HL-60/S4 treated with phorbol 12-myristate 13-acetate at 8.2 ng/mL for 4 days and 3 days (cell line): Measurements from ENCODE around the gene DGKQ.
"Not testable (repeated sequence)": the region's sequence is repeated elsewhere in the genome, so short reads cannot be mapped to it uniquely, and the experiment has no call there.

Source experiments
- in situ Hi-C: fragments of 300-500 bp; cut with MboI; formaldehyde crosslinking; loops from 2 replicates; pipeline ENCODE4 v1.15.0; 2022; ENCODE audit warnings: low sequenced_read_pairs

Gene DGKQ

DNA sequence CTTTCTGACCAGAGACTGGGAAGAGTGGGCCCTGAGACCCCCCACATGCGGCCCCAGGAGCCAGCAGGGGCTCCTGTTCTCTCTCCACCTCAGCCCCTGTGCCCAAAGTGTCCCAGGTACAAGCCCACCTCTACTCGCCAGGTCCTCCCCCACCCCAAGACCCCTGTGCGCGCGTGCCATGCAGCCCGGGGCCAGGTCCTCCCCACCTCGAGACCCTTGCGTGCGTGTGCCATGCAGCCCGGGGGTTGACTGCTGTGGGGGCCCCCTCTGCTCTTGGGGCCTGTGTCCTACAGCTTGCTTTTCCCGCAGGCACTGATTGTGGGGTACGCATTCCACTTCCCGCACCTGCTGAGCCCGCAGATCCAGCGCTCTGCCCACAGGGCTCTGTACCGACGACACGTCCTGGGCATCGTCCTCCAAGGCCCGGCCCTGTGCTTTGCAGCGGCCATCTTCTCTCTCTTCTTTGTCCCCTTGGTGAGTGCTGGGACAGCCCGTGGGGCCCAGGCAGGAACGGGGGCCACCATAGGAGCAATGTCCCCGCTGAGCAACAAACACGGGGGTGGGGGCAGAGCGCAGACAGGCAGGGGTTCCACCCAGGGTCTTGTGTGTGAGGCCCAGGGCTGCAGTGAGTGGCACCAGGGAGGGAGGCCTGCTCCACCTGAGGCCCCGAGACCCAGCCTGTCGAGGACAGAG, 20.3 kb downstream of the DGKQ start:
- in situ Hi-C loops = no loop called here

GRCh38 chr4:951594-952468, 21.5 kb downstream of the DGKQ start:
- in situ Hi-C loops = no loop called here

GRCh38 chr4:951186-951585, 22.2 kb downstream of the DGKQ start:
- in situ Hi-C loops = no loop called here

DNA sequence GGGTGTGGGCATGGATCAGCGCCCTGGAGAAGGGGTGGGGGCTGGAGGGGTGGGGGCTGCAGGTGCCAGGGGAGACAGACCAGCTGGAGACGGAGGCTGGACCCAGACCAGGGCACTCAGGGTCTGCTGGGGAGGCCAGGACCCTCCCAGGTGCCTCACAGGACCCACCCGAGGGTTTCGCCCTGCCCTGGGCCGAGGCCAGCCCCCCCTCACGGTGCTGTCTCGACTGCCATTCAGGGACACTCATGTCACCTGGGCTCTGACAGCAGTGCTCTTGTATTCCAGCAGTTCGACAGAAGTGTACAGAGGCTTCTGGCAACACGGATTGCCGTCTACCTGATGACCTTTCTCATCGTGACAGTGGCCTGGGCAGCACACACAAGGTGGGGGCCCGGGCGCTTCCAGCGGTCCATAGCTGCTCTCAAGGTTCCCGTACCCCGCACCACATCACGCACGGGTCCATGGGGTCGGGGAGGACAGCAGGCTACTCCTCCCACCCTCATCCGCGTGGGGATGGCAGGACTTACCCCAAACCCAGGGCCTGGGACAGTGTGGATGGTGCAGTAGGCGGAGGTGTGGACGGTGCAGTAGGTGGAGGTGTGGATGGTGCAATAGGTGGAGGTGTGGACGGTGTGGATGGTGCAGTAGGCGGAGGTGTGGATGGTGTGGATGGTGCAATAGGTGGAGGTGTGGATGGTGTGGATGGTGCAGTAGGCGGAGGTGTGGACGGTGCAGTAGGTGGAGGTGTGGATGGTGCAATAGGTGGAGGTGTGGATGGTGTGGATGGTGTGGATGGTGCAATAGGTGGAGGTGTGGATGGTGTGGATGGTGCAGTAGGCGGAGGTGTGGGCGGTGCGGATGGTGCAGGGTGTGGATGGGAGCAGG, 23.0 kb downstream of the DGKQ start:
- in situ Hi-C loops = no loop called here

DNA sequence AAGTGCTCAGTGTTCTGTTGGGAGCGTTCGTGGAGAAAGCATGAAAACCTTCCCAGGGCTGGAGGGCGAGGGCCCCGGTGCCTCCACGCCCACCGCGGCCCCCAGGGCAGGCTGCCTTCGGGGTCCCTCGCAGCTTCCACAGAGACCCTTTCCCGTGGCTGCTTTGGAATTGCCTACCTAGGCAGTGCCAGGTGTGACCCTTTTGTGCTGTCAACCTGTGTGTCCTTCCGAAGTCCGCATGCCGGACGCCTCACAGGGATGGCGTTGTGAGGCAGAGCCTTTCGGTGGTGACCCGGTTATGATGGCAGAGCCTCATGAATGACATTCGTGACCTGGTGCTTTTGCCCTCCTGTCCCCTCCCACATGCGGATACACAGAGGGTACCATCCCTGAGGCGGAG, 23.7 kb downstream of the DGKQ start:
- in situ Hi-C loops = no loop called here

DNA sequence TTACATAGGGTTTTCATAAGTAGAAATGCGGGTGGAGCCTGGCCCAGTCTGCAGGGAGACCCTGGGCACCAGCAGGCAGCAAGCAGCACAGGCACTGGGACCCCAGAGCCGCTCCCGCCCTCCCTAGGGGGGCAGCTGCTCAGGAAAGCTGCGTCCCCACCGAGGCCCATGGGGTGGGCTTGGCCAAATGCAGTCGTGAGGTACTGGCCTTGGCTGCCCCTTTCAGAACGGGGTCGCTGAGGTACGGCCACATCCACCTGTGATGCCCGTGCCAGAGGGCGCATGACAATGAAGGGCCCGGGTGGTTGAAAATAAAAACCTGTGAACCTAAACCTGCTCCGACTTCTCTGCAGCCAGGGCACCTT, 24.5 kb downstream of the DGKQ start:
- in situ Hi-C loops = no loop called here

GRCh38 chr4:948101-948935, 25.1 kb downstream of the DGKQ start:
- in situ Hi-C loops = no loop called here

DNA sequence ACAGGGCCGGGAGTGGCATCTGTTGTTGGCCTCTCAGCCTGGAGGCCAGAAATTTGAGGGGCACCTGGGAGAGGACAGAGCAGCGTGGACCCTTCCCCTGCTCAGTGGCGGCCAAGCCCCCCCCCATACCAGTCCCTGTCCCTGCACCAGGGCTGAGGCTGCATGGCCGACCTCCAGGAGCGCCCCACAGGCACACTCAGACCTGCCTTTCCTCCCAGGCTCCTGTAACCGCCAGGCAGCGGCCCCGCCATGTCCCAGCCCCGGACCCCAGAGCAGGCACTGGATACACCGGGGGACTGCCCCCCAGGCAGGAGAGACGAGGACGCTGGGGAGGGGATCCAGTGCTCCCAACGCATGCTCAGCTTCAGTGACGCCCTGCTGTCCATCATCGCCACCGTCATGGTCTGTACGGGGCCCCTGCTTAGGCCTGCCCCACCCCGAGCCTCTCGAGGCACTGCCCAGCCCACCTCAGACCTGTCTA, 25.8 kb downstream of the DGKQ start:
- in situ Hi-C loops = no loop called here

DNA sequence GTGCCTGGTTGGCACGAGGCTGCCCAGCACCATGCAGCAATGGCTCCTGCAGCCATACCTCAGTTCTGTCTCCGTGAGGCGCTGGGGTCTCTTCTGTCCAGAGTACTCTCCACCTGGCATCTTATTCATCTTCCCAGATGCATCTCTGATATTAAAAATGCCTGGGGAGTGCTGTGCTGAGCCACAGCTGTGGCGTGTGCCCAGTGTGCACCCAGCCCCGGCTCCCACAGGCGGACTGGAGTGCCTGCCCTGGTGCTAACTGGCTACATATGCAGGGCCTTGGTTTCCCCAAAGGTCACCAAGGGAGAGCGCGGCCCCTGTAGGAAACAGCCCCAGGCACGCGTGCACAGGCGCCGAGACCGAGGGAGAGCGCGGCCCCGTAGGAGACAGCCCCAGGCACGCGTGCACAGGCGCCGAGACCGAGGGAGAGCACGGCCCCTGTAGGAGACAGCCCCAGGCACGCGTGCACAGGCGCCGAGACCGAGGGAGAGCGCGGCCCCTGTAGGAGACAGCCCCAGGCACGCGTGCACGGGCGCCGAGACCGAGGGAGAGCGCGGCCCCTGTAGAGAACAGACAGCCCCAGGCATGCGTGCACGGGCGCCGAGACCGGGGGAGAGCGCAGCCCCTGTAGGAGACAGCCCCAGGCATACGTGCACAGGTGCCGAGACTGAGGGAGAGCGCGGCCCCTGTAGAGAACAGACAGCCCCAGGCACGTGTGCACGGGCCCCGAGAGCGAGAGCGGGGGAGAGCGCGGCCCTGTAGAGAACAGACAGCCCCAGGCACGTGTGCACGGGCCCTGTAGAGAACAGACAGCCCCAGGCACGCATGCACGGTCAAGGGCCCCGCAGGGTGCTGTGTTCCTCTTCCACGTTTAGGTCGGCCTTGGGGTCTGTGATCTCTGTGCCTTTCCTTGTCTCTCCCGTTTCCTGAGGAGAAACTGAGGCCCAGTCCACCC, 26.6 kb downstream of the DGKQ start:
- in situ Hi-C loops = no loop called here

GRCh38 chr4:946103-946450, 27.3 kb downstream of the DGKQ start:
- in situ Hi-C loops = no loop called here

DNA sequence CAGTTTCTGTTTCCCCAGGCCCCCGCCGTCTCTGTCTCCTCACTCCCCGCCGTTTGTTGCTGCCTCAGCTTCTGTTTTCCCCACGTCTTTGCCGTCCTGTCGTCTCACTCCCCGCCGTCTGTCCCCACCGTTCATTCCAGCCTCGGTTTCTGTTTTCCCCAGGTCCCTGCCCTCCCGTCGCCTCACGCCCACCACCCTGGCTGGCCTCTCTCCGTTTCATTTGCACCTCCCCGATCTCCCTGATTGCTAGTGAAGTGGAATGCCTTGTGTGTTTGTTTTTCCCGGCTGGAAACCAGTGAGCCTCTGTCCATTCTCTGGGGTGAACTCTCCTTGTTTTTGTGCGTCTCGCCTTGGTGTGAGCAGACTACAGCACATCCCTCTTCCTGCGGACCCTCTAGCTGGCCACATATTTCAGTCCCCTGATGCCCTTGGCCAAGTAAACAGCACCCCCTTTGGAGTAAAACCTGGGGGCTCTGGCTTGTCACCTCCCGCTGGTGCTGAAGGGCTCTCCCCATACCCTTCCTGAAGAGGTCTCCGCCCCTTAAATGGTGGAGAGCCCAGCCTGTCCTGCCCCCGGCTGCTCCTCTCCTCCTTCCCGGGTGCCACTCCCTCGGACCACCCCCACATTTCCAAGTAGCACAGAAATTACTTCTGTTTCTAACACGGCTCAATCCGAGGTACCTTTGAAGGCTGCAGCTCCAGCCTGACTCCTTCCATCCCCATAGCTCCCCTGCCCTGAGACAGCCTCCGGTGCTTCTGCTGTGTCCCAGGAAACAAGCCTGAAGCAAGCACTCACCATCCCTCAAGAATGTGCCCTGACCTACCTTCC, 27.9 kb downstream of the DGKQ start:
- in situ Hi-C loops = no loop called here

- in situ Hi-C loops = not testable (repeated sequence)
Observed at GRCh38 chr4:939508-939907, 33.9 kb downstream of the DGKQ start.

- in situ Hi-C loops = no loop called here
Observed at GRCh38 chr4:932713-933070, 40.7 kb downstream of the DGKQ start.

DNA sequence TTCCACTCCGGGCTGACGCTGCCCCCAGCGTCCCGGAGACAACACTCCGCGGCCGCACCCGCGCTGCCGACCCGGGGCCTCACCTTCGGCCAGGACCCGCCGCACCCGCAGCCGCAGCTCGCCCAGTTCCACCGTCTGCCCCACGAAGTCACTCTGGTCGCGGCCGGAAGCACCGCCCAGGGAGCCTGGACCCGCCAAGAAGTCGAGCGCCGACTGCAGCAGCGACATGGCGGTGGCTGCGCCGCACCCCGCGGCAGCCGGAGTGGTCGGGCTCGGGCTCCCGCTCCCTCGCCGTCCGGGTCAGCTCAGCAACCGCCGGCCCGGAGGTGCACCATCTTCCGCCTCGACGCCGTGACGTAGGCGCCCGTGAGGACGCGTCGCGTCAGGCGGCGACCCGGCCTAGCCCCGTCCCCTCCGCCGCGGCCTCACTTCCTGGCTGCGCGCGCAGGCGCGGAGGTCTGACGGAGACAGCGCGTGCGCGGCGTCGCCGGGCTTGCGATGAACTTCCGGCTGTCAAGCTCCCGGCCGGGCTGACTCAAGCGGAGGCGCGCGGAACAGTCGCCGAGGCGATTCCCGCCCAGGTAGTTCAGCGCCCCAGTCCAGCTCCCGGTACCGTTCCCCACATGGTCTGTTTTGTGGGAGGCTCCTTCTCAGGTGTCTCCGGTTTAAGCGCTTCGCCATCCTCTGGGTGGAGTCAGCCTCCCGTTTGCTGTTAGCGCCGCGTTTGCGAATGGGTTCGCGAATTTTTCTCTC, 41.2 kb downstream of the DGKQ start, which contains the start of the genes GAK and TMEM175:
Gene GAK (minus strand): TSS at position 357 of the 753 bp plus-strand sequence. CDS start 129 bp downstream, at position 228.
Gene TMEM175 (plus strand): TSS at position 501 of the 753 bp plus-strand sequence. CDS start 15,280 bp downstream, outside the sequence.
- in situ Hi-C loops = no loop called here

DNA sequence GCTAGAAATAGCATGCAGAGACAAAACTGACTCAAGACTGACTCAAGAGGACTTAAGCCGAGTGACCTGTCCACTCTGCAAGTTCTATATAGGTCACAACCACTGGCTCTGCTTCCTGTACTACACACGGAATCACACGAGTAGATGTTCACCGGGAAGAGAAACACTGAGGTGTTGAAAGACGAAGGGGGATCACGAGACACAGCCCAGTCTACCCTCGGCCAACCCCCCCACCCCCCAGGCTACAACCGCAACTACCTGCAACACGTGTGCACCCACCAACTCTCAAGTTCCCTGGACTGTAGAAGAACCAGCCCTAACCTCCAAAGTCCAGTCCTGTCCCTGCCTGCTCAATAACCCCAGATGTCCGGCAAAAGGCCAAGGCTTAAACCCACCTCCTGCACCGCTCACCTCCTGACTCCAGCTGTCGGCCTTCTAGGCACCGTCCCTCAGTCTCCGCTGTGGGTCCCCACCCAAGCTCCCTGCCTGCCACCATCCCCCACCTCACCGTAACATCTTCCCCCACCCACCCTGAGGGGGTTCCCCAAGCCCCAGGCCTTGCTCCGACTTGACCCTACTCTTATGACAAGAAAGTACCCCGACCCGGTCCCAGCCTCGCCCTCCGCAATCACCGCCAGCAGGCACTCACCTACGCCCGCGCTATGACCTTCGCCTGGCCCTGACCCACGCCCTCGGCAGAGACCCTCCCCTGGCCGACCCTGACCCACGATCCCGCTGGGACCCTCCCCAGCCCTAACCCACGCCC, 42.0 kb downstream of the DGKQ start:
- in situ Hi-C loops = no loop called here

DNA sequence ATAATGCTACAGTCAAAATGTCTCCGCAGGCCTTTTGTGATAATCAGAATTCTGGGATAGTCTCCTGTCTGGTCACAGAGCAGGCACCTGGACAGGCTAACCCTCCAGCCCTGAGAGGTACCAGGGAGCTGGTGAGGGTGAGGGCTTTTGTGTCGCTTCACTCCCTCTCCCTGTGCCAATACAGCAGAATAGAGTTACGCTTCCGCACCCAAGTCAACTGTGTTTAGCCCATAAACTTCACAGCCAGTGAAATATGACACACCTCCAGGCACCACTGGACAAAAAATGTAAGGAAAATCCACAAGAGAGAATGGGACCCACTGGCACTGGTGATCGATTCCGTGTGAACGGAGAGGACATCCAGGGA, 42.6 kb downstream of the DGKQ start:
- in situ Hi-C loops = no loop called here

- in situ Hi-C loops = no loop called here
Observed at GRCh38 chr4:930028-930551, 43.3 kb downstream of the DGKQ start.
